Ovary (tissue), 9 donors: ENCODE data around the gene RELL2. TPM values are rescaled to one million over a fixed set of nuclear protein-coding genes. Genes with fewer than 3 reads are reported as not detected.
"Not testable (repeated sequence)": the region's sequence is repeated elsewhere in the genome, so short reads cannot be mapped to it uniquely, and the experiment has no call there.

Source experiments
- DNase-seq, 5 donors: peaks; one replicate each; pipeline ENCODE4 v3.0.0-alpha.2; 2019 to 2020
- H3K27ac ChIP-seq, 2 donors: fragments of 200-600 bp; one replicate each; pipeline versions ENCODE4 v1.5.1 to v1.8.0; 2019 to 2022
- H3K27me3 ChIP-seq: fragments of 200-600 bp; one replicate; pipeline ENCODE4 v1.8.0; 2022
- H3K36me3 ChIP-seq: fragments of 200-600 bp; sonication (generic); one replicate; pipeline ENCODE4 v1.5.1; 2019
- H3K4me1 ChIP-seq: one replicate; pipeline ENCODE4 v1.8.1; 2013; ENCODE audit warnings: mild to moderate bottlenecking, moderate library complexity; ENCODE audit not compliant: insufficient read depth
- H3K4me3 ChIP-seq: fragments of 200-600 bp; sonication (generic); one replicate; pipeline ENCODE4 v1.5.1; 2017
- H3K9me3 ChIP-seq, 2 donors: fragments of 200-600 bp in 1 of 2; sonication (generic) in 1 of 2; one replicate each; pipeline versions ENCODE4 v1.5.1 to v1.8.1; 2013 to 2019; ENCODE audit warnings: mild to moderate bottlenecking in 1 of 2, moderate library complexity in 1 of 2
- EP300 ChIP-seq: sonication (generic); formaldehyde crosslinking; IDR thresholded peaks from one replicate; pipeline ENCODE4 v1.6.1; 2017; ENCODE audit warnings: antibody characterized with exemption
- POLR2A ChIP-seq: fragments of 450-650 bp; IDR thresholded peaks from one replicate; pipeline ENCODE4 v1.6.1; 2017; ENCODE audit warnings: antibody characterized with exemption, mild to moderate bottlenecking, moderate library complexity
- WGBS, 3 donors: extraction: QIAGEN DNeasy Blood & Tissue Kit in 1 of 3; methylation state at CpG; one replicate each; pipeline versions ENCODE4 v1.1.5 to v1.1.7; 2013 to 2017; 5-methylcytosine and 5-hydroxymethylcytosine counted together
- intact Hi-C, 4 donors: fragments of 100-400 bp; cut with DNase I; formaldehyde crosslinking; loops; one replicate each; pipeline versions ENCODE4 v1.11.0 to v1.15.1; 2022 to 2023
- polyA plus RNA-seq, 2 donors: library from polyadenylated mRNA; stranded (reverse); fragments of 200-250 nt in 1 of 2; fragments of 350-450 nt in 1 of 2; fragmentation: Illumina TruSeq in 1 of 2; extraction: RNeasy Lipid Tissue Mini Kit (QIAGEN cat#74804) in 1 of 2; gene quantifications; one replicate each; pipeline ENCODE4 v1.2.3, GENCODE V29; 2013 to 2014
- total RNA-seq, 7 donors: library from RNA; depleted of rRNA in 2 of 7; stranded (reverse); fragments of >200 nt in 2 of 7; fragmentation: NEBNext Ultra II Directional in 3 of 7; extraction: Animal tissue kit (Norgen Biotek cat#: 25700) in 3 of 7; gene quantifications; one replicate each; pipeline versions ENCODE4 v1.1.0 to v1.2.4, GENCODE V29; 2016 to 2023
- TF ChIP-seq, protein P1 (sequence below), 3 donors: fragments of 450-650 bp in 2 of 3; fragments of 200-600 bp in 1 of 3; IDR thresholded peaks; one replicate each; pipeline versions ENCODE4 v1.5.1 to v1.8.0; 2016 to 2022; ENCODE audit warnings: antibody characterized with exemption in 3 of 3, mild to moderate bottlenecking in 1 of 3
- donor health status: DM: no; HTN: no; CAD: no; lungs with moderate emphysema.
- donor health status: DM: no; HTN: no; CAD: no.
- donor health status: Bipolar disorder and iron deficiency.
- donor health status: DM: yes; HTN: yes; CAD: no.
- donor health status: DM: no; HTN: no; CAD: no.
- donor health status: DM: yes; HTN: yes; CAD: no.

RELL2 gene
- total and polyA plus RNA-seq, 9 donors: 0.58 to 3.0 (median 1.6) TPM; not detected in 1

DNA sequence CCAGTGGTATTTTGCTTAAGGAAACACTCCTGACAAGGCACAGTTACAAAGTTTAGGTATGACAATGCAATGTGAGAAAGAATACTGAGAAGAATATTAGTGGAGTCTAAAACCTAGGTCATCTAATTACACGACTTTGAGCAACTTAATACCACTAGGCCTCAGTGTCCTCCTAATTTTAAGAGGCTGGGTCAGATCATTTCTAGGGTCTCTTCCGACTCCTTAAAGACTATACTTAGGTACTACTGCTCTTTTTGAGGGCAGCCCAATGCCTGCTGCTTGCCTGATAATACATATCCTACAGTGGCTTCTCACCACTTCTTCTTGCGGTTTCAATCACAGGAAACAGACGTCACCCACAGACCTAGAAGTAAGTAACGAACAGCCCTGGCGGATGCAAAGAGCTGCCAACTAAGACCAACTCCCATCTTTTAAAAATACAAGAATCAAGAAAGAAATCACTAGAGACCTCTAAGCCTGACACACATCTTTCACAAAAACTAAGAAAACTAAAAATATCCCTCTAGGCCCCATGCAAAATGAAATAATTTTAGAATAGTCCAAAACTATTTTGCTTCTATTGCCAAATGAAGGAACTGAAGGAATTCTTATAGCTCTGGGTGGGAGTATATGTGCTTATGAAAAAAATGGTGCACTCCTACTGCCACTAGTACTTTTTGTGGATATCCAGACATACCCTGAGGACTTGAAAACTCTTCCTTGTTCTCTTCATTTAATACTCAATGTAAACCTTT is 31.1 kb upstream of the RELL2 start:
- no peaks in the 10 kb centered on the region for H3K27me3 ChIP-seq
- no peak overlapping the region for H3K4me3 ChIP-seq
- H3K36me3 ChIP-seq: no peaks in the 10 kb centered on the region
- H3K9me3 ChIP-seq: no peaks in the 10 kb centered on the region
- intact Hi-C loops: no loop called here
- H3K27ac ChIP-seq: no peak overlapping the region
- 75 to 80% (median 77%) methylated on average over 6 of the region's 6 CpGs for WGBS, 3 donors
- DNase-seq: no peak
- TF ChIP-seq, protein P1, sequence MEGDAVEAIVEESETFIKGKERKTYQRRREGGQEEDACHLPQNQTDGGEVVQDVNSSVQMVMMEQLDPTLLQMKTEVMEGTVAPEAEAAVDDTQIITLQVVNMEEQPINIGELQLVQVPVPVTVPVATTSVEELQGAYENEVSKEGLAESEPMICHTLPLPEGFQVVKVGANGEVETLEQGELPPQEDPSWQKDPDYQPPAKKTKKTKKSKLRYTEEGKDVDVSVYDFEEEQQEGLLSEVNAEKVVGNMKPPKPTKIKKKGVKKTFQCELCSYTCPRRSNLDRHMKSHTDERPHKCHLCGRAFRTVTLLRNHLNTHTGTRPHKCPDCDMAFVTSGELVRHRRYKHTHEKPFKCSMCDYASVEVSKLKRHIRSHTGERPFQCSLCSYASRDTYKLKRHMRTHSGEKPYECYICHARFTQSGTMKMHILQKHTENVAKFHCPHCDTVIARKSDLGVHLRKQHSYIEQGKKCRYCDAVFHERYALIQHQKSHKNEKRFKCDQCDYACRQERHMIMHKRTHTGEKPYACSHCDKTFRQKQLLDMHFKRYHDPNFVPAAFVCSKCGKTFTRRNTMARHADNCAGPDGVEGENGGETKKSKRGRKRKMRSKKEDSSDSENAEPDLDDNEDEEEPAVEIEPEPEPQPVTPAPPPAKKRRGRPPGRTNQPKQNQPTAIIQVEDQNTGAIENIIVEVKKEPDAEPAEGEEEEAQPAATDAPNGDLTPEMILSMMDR (IDR thresholded peaks at IDR 0.05): no peak
- TF ChIP-seq POLR2A (no peak), EP300 (no peak)
- H3K4me1 ChIP-seq: no peaks in the 10 kb centered on the region

DNA sequence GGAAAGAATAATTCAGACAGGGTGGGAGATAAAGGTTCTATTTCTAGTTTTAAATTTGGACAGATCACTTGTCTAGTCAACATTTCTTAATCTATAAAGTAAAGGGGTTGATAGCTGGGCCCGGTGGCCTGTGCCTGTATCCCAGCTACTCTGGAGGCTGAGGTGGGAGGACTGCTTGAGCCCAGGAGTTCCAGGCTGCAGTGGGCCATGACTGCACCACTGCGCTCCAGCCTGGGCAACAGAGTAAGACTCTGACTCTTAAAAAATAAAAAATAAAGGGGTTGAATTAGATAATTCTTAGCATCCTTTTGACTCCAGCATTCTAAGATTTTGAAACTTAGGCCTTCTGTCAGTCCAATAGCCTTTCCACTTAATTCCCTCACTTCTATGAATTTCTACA is 28.8 kb upstream of the RELL2 start:
- WGBS, 3 donors: 63 to 73% (median 65%) methylated on average over 2 of the region's 2 CpGs

DNA sequence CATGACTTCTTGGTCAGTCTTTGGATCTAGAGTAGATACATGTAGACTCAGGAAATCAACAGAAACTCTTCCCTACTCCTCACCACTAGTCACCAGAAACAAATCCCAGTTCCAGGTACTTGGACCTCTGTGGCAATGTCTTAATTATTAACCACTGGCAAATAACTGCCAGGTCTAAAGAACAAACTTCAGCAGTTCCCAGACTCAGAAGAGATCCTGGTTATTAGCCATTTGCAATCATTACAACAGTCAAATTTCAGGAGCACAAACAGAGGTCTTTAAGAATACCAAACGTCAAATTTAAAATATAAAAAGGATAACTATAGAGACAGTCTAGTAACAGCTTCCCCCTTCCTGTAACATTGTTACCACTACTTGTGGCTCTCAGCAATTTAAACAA is 28.2 kb upstream of the RELL2 start:
- Histone ChIP-seq H3K4me3 (no peak overlapping the region), H3K9me3 (no peaks in the 10 kb centered on the region), H3K4me1 (no peaks in the 10 kb centered on the region), H3K36me3 (no peaks in the 10 kb centered on the region), H3K27ac (no peak overlapping the region), H3K27me3 (no peaks in the 10 kb centered on the region)
- 71 to 91% (median 84%) methylated on average over 1 of the region's 1 CpG for WGBS, 3 donors
- intact Hi-C loops: no loop called here
- TF ChIP-seq EP300: no peak
- DNase-seq: no peak

More for the DNA sequence above, 28.8 kb upstream of the RELL2 start:
- no peak for TF ChIP-seq POLR2A
- no peak for TF ChIP-seq EP300
- TF ChIP-seq, protein P1 (IDR thresholded peaks at IDR 0.05): no peak
- H3K27ac ChIP-seq: no peak overlapping the region
- H3K4me3 ChIP-seq: no peak overlapping the region
- H3K9me3 ChIP-seq: no peaks in the 10 kb centered on the region
- intact Hi-C loops: no loop called here
- H3K36me3 ChIP-seq: no peaks in the 10 kb centered on the region
- H3K27me3 ChIP-seq: no peaks in the 10 kb centered on the region
- no peak for DNase-seq
- H3K4me1 ChIP-seq: no peaks in the 10 kb centered on the region

DNA sequence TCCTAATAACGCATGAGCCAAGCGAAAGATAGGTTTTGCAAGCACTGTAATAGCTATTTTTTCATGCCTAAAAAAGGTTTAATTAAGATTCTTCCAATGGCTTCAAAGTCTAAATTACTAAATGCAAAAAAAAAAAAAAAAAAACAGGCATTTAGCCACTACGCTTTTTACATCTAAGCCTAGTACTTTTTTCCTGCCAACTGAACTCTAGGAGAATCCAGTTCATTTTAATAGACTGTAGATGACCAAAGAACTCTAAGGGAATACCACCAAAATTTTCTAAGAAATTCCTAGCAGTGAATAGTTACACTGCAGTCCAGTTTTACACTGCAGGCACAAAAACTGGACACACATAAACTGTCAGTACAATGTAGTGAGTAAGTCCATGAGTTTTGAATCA is 27.8 kb upstream of the RELL2 start:
- Histone ChIP-seq H3K36me3 (no peaks in the 10 kb centered on the region), H3K4me1 (no peaks in the 10 kb centered on the region), H3K9me3 (no peaks in the 10 kb centered on the region), H3K4me3 (no peak overlapping the region), H3K27me3 (no peaks in the 10 kb centered on the region), H3K27ac (no peak overlapping the region)
- whole genome bisulfite sequencing, 3 donors: 92 to 97% (median 97%) methylated on average over 3 of the region's 3 CpGs
- TF ChIP-seq POLR2A: no peak
- intact Hi-C loops: no loop called here
- DNase-seq: no peak

DNA sequence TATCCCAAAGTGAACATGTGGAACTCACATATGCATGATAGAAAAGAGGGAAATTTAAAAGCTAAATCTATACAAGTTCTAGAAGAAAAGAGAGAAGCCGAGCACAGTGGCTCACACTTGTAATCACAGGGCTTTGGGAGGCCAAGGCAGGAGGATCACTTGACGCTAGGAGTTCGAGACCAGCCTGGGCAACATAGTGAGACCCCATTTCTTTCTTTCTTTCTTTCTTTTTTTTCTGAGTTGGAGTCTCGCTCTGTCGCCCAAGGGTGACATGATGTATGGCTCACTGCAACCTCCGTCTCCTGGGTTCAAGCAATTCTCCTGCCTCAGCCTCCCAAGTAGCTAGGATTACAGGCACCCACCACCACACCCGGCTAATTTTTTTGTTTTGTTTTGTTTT is 26.9 kb upstream of the RELL2 start:
- H3K36me3 ChIP-seq, H3K9me3 ChIP-seq, H3K27me3 ChIP-seq, H3K4me1 ChIP-seq, H3K27ac ChIP-seq, DNase-seq, H3K4me3 ChIP-seq, intact Hi-C loops: not testable (repeated sequence)
- 97% methylated on average over 7 of the region's 7 CpGs for WGBS, 3 donors

DNA sequence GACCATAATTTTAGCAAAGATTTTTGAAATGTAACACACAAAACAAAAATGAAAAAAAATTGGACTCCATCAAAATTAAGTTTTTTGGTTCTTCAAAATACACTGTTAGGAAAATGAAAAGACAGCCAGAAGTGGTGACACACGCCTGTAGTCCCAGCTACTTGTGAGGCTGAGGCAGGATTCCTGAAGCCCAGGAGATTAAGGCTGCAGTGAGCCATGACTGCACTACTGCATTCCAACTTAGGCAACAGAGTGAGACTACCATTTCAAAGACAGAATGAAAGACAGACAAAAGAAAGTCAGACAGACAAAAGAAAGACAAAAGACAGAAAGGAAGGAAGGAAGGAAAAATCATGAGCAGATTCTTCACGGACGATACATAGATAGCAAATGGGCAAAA is 25.5 kb upstream of the RELL2 start:
- 88 to 96% (median 91%) methylated on average over 3 of the region's 3 CpGs for WGBS, 3 donors

More for the DNA sequence above, 25.5 kb upstream of the RELL2 start:
- DNase-seq: no peak
- TF ChIP-seq POLR2A: no peak
- TF ChIP-seq, protein P1 (IDR thresholded peaks at IDR 0.05): no peak
- TF ChIP-seq EP300: no peak
- H3K27ac ChIP-seq: no peak overlapping the region
- no peaks in the 10 kb centered on the region for H3K4me1 ChIP-seq
- no peaks in the 10 kb centered on the region for H3K27me3 ChIP-seq
- H3K4me3 ChIP-seq: no peak overlapping the region
- no peaks in the 10 kb centered on the region for H3K9me3 ChIP-seq
- no peaks in the 10 kb centered on the region for H3K36me3 ChIP-seq
- intact Hi-C loops: no loop called here
